Upper lobe of left lung (tissue), 4 donors: ENCODE results near the gene CAMSAP3.

Experiments
- EP300 ChIP-seq, 4 donors: sonication (generic); formaldehyde crosslinking; IDR thresholded peaks; one replicate each; pipeline ENCODE4 v1.5.1; 2017; ENCODE audit warnings: antibody characterized with exemption in 4 of 4, control low read depth in 2 of 4
- TF ChIP-seq, protein P1 (sequence below), 6 experiments: fragments of 450-650 bp in 4 of 6; fragments of 200-600 bp in 2 of 6; sonication (generic) in 2 of 6; IDR thresholded peaks; one replicate each; pipeline ENCODE4 v1.5.1; 2016 to 2019; ENCODE audit warnings: antibody characterized with exemption in 6 of 6

DNA sequence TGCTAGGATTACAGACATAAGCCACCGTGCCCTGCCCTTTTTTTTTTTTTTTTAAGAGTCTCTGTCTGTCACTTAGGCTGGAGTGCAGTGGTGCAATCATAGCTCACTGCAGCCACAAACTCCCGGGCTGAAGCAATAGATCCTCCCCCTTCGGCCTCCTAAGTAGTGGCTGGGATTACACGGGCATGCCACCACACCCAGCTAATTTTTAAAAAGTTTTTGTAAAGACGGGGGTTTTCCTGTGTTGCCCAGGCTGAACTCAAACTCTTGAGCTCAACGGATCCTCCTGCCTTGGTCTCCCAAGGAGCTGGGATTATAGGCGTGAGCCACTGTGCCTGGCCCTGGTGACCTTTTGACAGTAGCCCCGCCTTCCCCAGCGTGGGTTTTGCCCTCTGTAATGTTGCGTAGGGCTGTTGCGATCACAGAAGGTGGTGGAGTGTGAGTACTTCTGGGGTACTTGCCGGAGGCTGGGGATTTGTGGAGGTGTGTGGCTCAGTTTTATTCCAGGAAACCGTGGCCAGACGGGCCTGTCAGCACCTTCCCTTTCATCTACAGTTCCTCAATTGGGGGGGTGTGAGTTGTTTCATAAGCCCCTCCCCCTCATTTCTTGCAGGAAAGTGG lies 61.6 kb downstream of the CAMSAP3 start:
- TF ChIP-seq, protein P1, sequence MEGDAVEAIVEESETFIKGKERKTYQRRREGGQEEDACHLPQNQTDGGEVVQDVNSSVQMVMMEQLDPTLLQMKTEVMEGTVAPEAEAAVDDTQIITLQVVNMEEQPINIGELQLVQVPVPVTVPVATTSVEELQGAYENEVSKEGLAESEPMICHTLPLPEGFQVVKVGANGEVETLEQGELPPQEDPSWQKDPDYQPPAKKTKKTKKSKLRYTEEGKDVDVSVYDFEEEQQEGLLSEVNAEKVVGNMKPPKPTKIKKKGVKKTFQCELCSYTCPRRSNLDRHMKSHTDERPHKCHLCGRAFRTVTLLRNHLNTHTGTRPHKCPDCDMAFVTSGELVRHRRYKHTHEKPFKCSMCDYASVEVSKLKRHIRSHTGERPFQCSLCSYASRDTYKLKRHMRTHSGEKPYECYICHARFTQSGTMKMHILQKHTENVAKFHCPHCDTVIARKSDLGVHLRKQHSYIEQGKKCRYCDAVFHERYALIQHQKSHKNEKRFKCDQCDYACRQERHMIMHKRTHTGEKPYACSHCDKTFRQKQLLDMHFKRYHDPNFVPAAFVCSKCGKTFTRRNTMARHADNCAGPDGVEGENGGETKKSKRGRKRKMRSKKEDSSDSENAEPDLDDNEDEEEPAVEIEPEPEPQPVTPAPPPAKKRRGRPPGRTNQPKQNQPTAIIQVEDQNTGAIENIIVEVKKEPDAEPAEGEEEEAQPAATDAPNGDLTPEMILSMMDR (IDR thresholded peaks at IDR 0.05): no peak
- no peak for TF ChIP-seq EP300 (IDR thresholded peaks at IDR 0.05)
